Ectodermal cell (in vitro differentiated cells): Measurements from ENCODE around the gene KRTAP9-8.
"Not testable (repeated sequence)": the region's sequence is repeated elsewhere in the genome, so short reads cannot be mapped to it uniquely, and the experiment has no call there.

Source experiments
- H3K27ac ChIP-seq: 2 replicates; pipeline ENCODE4 v1.7.0; 2013; ENCODE audit warnings: mild to moderate bottlenecking, low read depth, low read length; ENCODE audit not compliant: insufficient read depth, poor library complexity, severe bottlenecking
- H3K27me3 ChIP-seq: 2 replicates; pipeline ENCODE4 v1.7.0; 2013; ENCODE audit warnings: mild to moderate bottlenecking, low read length; ENCODE audit not compliant: insufficient read depth, control insufficient read depth, poor library complexity, severe bottlenecking
- H3K36me3 ChIP-seq: one replicate; pipeline ENCODE4 v1.7.0; 2013; ENCODE audit warnings: low read length; ENCODE audit not compliant: control insufficient read depth, insufficient read depth
- H3K4me1 ChIP-seq: one replicate; pipeline ENCODE4 v1.7.0; 2013; ENCODE audit warnings: low read length; ENCODE audit not compliant: control insufficient read depth, insufficient read depth
- H3K4me3 ChIP-seq: 2 replicates; pipeline ENCODE4 v1.7.0; 2013; ENCODE audit warnings: low read depth, low read length, control low read depth; ENCODE audit not compliant: insufficient read depth
- H3K9me3 ChIP-seq: 2 replicates; pipeline ENCODE4 v1.7.0; 2013; ENCODE audit warnings: mild to moderate bottlenecking, low read length, moderate library complexity; ENCODE audit not compliant: control insufficient read depth
- WGBS, 2 experiments: methylation state at CpG; one replicate each; pipeline ENCODE4 v1.1.7; 2013; ENCODE audit warnings: missing lambda C conversion rate in 2 of 2; 5-methylcytosine and 5-hydroxymethylcytosine counted together

KRTAP9-8 gene

DNA sequence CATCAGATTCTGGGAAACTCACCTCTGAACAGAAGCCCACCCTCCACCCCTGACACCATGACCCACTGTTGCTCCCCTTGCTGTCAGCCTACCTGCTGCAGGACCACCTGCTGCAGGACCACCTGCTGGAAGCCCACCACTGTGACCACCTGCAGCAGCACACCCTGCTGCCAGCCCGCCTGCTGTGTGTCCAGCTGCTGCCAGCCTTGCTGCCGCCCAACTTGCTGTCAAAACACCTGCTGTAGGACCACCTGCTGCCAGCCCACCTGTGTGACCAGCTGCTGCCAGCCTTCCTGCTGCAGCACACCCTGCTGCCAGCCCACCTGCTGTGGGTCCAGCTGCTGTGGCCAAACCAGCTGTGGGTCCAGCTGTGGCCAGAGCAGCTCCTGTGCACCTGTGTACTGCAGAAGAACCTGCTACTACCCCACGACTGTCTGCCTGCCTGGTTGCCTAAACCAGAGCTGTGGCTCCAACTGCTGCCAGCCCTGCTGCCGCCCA is 11.2 kb upstream of the KRTAP9-8 start, which contains the start of gene KRTAP9-2:
Gene KRTAP9-2 (plus strand): TSS at position 51 of the 498 bp plus-strand sequence. CDS start 7 bp downstream, at position 58.
- not testable (repeated sequence) for H3K4me1 ChIP-seq, H3K27me3 ChIP-seq, H3K27ac ChIP-seq, H3K9me3 ChIP-seq, H3K36me3 ChIP-seq, H3K4me3 ChIP-seq
- WGBS, 2 experiments: 78 to 80% methylated on average over 2 of the region's 4 CpGs

GRCh38 chr17:41230094-41230493 is 7.7 kb upstream of the KRTAP9-8 start:
- Histone ChIP-seq H3K27me3 (no peaks in the 10 kb centered on the region), H3K4me3 (no peak overlapping the region), H3K4me1 (no peaks in the 10 kb centered on the region), H3K9me3 (no peaks in the 10 kb centered on the region), H3K36me3 (no peaks in the 10 kb centered on the region), H3K27ac (no peak overlapping the region)

GRCh38 chr17:41231731-41232130 is 6.1 kb upstream of the KRTAP9-8 start:
- Histone ChIP-seq H3K4me1 (no peaks in the 10 kb centered on the region), H3K9me3 (no peaks in the 10 kb centered on the region), H3K27ac (no peak overlapping the region), H3K27me3 (no peaks in the 10 kb centered on the region), H3K36me3 (no peaks in the 10 kb centered on the region), H3K4me3 (no peak overlapping the region)
- WGBS, 2 experiments: 94 to 95% methylated on average over 6 of the region's 6 CpGs

- not testable (repeated sequence) for H3K9me3 ChIP-seq, H3K4me1 ChIP-seq, H3K27ac ChIP-seq, H3K4me3 ChIP-seq, H3K36me3 ChIP-seq, H3K27me3 ChIP-seq
- WGBS, 2 experiments: 80 to 94% methylated on average over 1 of the region's 1 CpG
These were observed 5.2 kb upstream of the KRTAP9-8 start, which contains the start of gene KRTAP9-3 for GRCh38 chr17:41232399-41233105. Gene KRTAP9-3, plus strand, starts transcription at chr17:41232449. Its CDS starts 53 bp downstream, at chr17:41232502.

GRCh38 chr17:41237116-41237515 is 683 bp upstream of the KRTAP9-8 start:
- H3K27ac ChIP-seq, H3K4me1 ChIP-seq, H3K9me3 ChIP-seq, H3K4me3 ChIP-seq, H3K36me3 ChIP-seq, H3K27me3 ChIP-seq: not testable (repeated sequence)
- 90 to 95% methylated on average over 4 of the region's 4 CpGs for WGBS, 2 experiments

- H3K27ac ChIP-seq, H3K36me3 ChIP-seq, H3K4me3 ChIP-seq, H3K9me3 ChIP-seq, H3K27me3 ChIP-seq, H3K4me1 ChIP-seq: not testable (repeated sequence)
- 85 to 95% methylated on average over 1 of the region's 2 CpGs for WGBS, 2 experiments
These were observed 9.4 kb downstream of the KRTAP9-8 start for GRCh38 chr17:41246995-41247787.

DNA sequence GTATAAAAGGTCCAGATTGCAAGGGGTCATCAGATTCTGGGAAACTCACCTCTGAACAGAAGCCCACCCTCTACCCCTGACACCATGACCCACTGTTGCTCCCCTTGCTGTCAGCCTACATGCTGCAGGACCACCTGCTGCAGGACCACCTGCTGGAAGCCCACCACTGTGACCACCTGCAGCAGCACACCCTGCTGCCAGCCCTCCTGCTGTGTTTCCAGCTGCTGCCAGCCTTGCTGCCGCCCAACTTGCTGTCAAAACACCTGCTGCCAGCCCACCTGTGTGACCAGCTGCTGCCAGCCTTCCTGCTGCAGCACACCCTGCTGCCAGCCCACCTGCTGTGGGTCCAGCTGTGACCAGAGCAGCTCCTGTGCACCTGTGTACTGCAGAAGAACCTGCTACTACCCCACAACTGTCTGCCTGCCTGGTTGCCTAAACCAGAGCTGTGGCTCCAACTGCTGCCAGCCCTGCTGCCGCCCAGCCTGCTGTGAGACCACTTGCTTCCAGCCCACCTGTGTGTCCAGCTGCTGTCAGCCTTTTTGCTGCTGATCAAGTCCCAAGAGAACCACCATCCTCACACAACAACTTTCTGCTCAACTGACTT is 11.9 kb downstream of the KRTAP9-8 start, which contains the start of gene KRTAP9-4:
Gene KRTAP9-4 (plus strand): TSS at position 51 of the 604 bp plus-strand sequence. CDS start 34 bp downstream, at position 85.
- WGBS, 2 experiments: 66 to 79% methylated on average over 2 of the region's 2 CpGs
- H3K4me3 ChIP-seq, H3K27me3 ChIP-seq: not testable (repeated sequence)

GRCh38 chr17:41251261-41251660 is 13.5 kb downstream of the KRTAP9-8 start:
- H3K27ac ChIP-seq: no peak overlapping the region
- H3K4me3 ChIP-seq: no peak overlapping the region
- H3K9me3 ChIP-seq: no peaks in the 10 kb centered on the region
- WGBS, 2 experiments: 100% methylated on average over 1 of the region's 1 CpG
- H3K36me3 ChIP-seq: no peaks in the 10 kb centered on the region
- H3K27me3 ChIP-seq: peaks cover 3% of the 10 kb centered on the region
- no peaks in the 10 kb centered on the region for H3K4me1 ChIP-seq

More for the DNA sequence above, 11.9 kb downstream of the KRTAP9-8 start, which contains the start of gene KRTAP9-4:
- not testable (repeated sequence) for H3K9me3 ChIP-seq, H3K4me1 ChIP-seq, H3K27ac ChIP-seq, H3K36me3 ChIP-seq

DNA sequence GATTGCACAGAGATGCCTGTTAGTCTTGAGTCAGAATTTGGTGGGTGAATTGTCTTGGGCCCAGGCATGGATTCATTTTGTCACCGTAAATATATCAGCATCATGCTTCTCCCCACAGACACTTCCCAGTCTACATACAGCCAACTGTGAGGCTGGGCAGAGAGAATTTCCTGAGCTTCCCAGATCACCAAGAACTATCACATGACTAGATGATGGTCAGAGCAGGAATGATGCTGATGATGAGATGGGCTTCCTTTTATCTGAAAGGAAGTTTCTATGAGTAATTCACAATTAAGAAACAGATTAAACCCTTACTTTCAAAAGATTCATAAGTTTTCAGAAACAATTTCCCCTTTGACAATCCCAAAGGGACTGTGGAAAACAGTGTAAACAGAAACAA is 17.1 kb downstream of the KRTAP9-8 start:
- Histone ChIP-seq H3K4me3 (no peak overlapping the region), H3K9me3 (no peaks in the 10 kb centered on the region), H3K36me3 (no peaks in the 10 kb centered on the region), H3K27me3 (peaks cover 3% of the 10 kb centered on the region), H3K4me1 (no peaks in the 10 kb centered on the region), H3K27ac (no peak overlapping the region)
- 43 to 50% methylated on average over 1 of the region's 1 CpG for WGBS, 2 experiments
